Anterior cingulate cortex (tissue), 58 donors: ENCODE results near the gene CACNG5.
"Not testable (repeated sequence)": the region's sequence is repeated elsewhere in the genome, so short reads cannot be mapped to it uniquely, and the experiment has no call there.

Source experiments
- DNase-seq, 58 donors: peaks; one replicate each; lab custom pipeline; 2025; lab: John Stamatoyannopoulos, UW

CACNG5 gene

GRCh38 chr17:66900126-66901010 lies 65.5 kb downstream of the CACNG5 start:
- DNase-seq, result no peak

- not testable (repeated sequence) for DNase-seq
Observed at GRCh38 chr17:66903296-66903695, 68.4 kb downstream of the CACNG5 start.

GRCh38 chr17:66903781-66904180 lies 68.9 kb downstream of the CACNG5 start:
- no peak for DNase-seq

- DNase-seq, result peak in 3 of 58 donors; percentile 9 to 23 (median 20)
Observed at GRCh38 chr17:66904760-66905624, 70.1 kb downstream of the CACNG5 start.

- peak in 54 of 58 donors; percentile 8 to 83 (median 52) for DNase-seq
Observed at GRCh38 chr17:66906321-66907278, 71.7 kb downstream of the CACNG5 start.

GRCh38 chr17:66909804-66910373 lies 75.0 kb downstream of the CACNG5 start:
- DNase-seq, result no peak

- no peak for DNase-seq
Observed at GRCh38 chr17:66910651-66911285, 75.9 kb downstream of the CACNG5 start.

- peak in 7 of 58 donors; percentile 2 to 20 (median 9) for DNase-seq
Observed at GRCh38 chr17:66915204-66915611, 80.3 kb downstream of the CACNG5 start.

GRCh38 chr17:66915792-66916191 lies 80.9 kb downstream of the CACNG5 start:
- DNase-seq, result no peak

GRCh38 chr17:66916946-66917345 lies 82.0 kb downstream of the CACNG5 start:
- DNase-seq, result no peak

- DNase-seq, result no peak
Observed at GRCh38 chr17:66918896-66919295, 84.0 kb downstream of the CACNG5 start.

- DNase-seq, result peak in 1 of 58 donors; percentile 23
Observed at GRCh38 chr17:66920435-66920834, 85.5 kb downstream of the CACNG5 start.

- DNase-seq, result no peak
Observed at GRCh38 chr17:66920950-66921349, 86.0 kb downstream of the CACNG5 start.

- no peak for DNase-seq
Observed at GRCh38 chr17:66923886-66924285, 89.0 kb downstream of the CACNG5 start.

GRCh38 chr17:66925811-66926500 lies 91.0 kb downstream of the CACNG5 start:
- no peak for DNase-seq

GRCh38 chr17:66928949-66929348 lies 94.0 kb downstream of the CACNG5 start:
- DNase-seq, result no peak

- no peak for DNase-seq
Observed at GRCh38 chr17:66929591-66929990, 94.7 kb downstream of the CACNG5 start.

GRCh38 chr17:66930933-66931332 lies 96.0 kb downstream of the CACNG5 start:
- peak in 1 of 58 donors; percentile 7 for DNase-seq

- no peak for DNase-seq
Observed at GRCh38 chr17:66932311-66932710, 97.4 kb downstream of the CACNG5 start.
